Measurements from ENCODE around the gene SLC27A5. TPM values are rescaled to one million over a fixed set of nuclear protein-coding genes. Genes with fewer than 3 reads are reported as not detected.
A peak's percentile ranks its signal among the peaks of the same experiment; 100 is the strongest.

SLC27A5 gene
- total and polyA plus RNA-seq, 2 donors (not counting 3 experiments of a cell fraction or from before 2014, with no cell fraction given): 7.1 to 16.0 TPM

DNA sequence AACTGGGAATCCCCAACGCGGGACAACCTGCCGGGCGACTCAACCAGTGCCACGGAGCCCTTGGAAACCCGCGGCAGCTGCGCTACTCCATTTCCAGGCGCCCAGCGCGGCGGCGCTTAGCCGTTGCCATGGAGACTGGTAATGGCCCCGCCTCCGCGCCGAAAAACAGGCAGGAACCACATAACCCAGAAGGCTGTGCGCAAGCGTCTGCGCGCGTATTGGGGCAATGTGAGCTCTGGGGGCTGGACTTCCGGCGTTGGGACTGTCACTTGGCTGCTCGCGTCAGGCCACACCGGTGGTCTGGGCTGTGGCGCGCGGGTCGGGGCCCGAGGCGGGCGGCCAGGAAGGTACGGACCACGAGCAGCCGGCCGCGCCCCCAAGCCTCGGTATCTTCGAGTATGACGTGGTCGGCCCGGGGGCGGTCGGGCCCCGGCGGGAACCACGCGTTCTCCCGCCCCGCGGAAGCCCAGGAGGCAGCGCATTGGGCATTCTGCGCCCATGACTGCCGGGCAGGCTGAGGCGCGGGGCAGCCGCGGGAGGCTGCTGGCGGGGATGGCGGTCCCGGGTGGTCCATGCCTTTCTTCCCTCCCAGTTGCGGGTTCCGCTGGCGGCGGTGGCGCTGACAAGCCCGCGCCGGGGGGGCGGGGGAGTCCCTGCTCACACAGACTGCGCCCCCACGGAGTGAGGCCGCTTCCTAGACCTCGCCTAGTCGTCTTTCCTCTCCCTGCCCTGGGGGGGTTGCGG, 60.3 kb downstream of the SLC27A5 start, which contains the start of gene ZNF324B:
Gene ZNF324B, plus strand, starts transcription at position 265 of the 744 bp plus-strand sequence. CDS start 2,080 bp downstream, outside the sequence.
- ChIA-PET CTCF (interaction anchor here (1.0 to 1.1 kb wide), 2 partner anchors 12 to 68 kb away, joined by 3 to 5 read pairs; partner anchors contain the start of genes ZBTB45 and ZNF132), POLR2A (no interaction called here)
- Histone ChIP-seq H3K9me3 (replicated peaks; ENCODE audit: control insufficient read depth, insufficient read depth, low read length) (no peaks in the 10 kb centered on the region), H2AFZ (ENCODE audit: low read depth, low read length) (peak within 1 kb of the TSS; percentile 80), H3K9ac (replicated peaks; ENCODE audit: extremely low read depth, insufficient read depth, low read length) (peak within 1 kb of the TSS; percentile 42), H3K27ac (ENCODE audit: insufficient read depth, low read depth, low read length) (peak within 1 kb of the TSS; percentile 18), H3K36me3 (ENCODE audit: control insufficient read depth in 2 of 2, extremely low read depth in 1 of 2, insufficient read depth in 2 of 2, low read length in 2 of 2) (peaks cover 0 to 7% of the 10 kb centered on the region in 2 experiments), H4K20me1 (replicated peaks; ENCODE audit: control insufficient read depth, extremely low read depth, insufficient read depth, low read length) (no peaks in the 10 kb centered on the region), H3K79me2 (ENCODE audit: control insufficient read depth, insufficient read depth, low read length) (no peaks in the 10 kb centered on the region), H3K4me3 (replicated peaks in 1 of 3; ENCODE audit: insufficient read depth in 1 of 3, low read depth in 1 of 3, low read length in 3 of 3) (peak within 1 kb of the TSS; percentile 33 to 81 (median 62)), H3K27me3 (ENCODE audit: control insufficient read depth in 2 of 2, insufficient read depth in 2 of 2, low read length in 2 of 2) (no peaks in the 10 kb centered on the region), H3K4me1 (ENCODE audit: control insufficient read depth, extremely low read depth, insufficient read depth, low read length) (peaks cover 3% of the 10 kb centered on the region), H3K9me1 (replicated peaks; ENCODE audit: control insufficient read depth, extremely low read depth, insufficient read depth, low read length) (no peaks in the 10 kb centered on the region), H3K4me2 (ENCODE audit: insufficient read depth, low read length) (peak within 1 kb of the TSS; percentile 61)
- BruUV-seq (replicated peaks): TSS peak; percentile 11
- TF ChIP-seq POLR2A (IDR thresholded peaks at IDR 0.05; ENCODE audit: low read depth, low read length) (peak; percentile 57), MYC (IDR thresholded peaks at IDR 0.05; ENCODE audit: low read depth, low read length) (no peak), POLR2AphosphoS5 (IDR thresholded peaks at IDR 0.05; ENCODE audit: insufficient read depth, low read depth, low read length) (peak; percentile 47)
- dilution Hi-C loops (cut with MboI; ENCODE audit: extremely low pct_ligation_motif_present, low sequenced_read_pairs) (no loop called here), intact Hi-C loops (cut with micrococcal nuclease) (loop anchor here (1.0 kb wide), 5 partner anchors 11 to 48 kb away; partner anchors contain the start of genes ZNF132, ZNF446 and ZNF584)
- FAIRE-seq (peak; percentile 98), DNase-seq (ENCODE audit: low read depth, low spot score) (peak; percentile 95)

DNA sequence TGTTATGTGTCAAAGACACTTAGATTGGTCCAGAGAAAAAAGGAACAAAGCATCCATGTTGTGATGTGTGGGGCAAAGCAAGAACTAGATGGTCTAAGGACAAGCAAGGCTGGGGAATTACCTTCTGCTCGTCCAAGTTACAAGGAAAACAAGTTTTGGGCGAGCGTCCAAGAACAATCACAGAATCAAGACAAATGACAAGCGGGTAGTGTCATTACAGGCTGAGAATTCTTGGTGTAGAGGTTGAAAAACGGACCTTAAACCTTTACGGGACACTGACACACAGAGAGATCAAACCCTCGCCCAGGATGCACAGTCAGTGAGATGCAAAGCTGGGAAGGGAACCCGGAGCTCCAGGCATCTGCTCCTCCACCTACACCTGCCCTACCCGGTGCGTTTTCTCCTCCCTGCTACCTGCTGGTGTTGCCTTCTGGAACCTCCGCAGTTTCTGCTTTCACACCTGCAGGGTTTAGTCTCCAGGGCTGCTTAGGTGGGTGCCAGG, 60.9 kb downstream of the SLC27A5 start:
- peak overlapping the region in 2 of 3 experiments; percentile 33 to 81 for H3K4me3 ChIP-seq (replicated peaks in 1 of 3; ENCODE audit: insufficient read depth in 1 of 3, low read depth in 1 of 3, low read length in 3 of 3)
- POLR2A ChIA-PET: no interaction called here
- H3K4me1 ChIP-seq (ENCODE audit: control insufficient read depth, extremely low read depth, insufficient read depth, low read length): peaks cover 3% of the 10 kb centered on the region
- H3K36me3 ChIP-seq (ENCODE audit: control insufficient read depth in 2 of 2, extremely low read depth in 1 of 2, insufficient read depth in 2 of 2, low read length in 2 of 2): peaks cover 0 to 7% of the 10 kb centered on the region in 2 experiments
- DNase-seq (ENCODE audit: low read depth, low spot score) (peak; percentile 12), FAIRE-seq (no peak)
- peak overlapping the region; percentile 79 for H2AFZ ChIP-seq (ENCODE audit: low read depth, low read length)
- CTCF ChIA-PET: interaction anchor here (1.0 to 1.1 kb wide), 2 partner anchors 11 to 69 kb away, joined by 3 to 5 read pairs; partner anchors contain the start of genes ZBTB45 and ZNF132
- dilution Hi-C loops (cut with MboI; ENCODE audit: extremely low pct_ligation_motif_present, low sequenced_read_pairs): no loop called here
- H3K79me2 ChIP-seq (ENCODE audit: control insufficient read depth, insufficient read depth, low read length): no peaks in the 10 kb centered on the region
- BruUV-seq (replicated peaks): no TSS peak
- no peaks in the 10 kb centered on the region for H4K20me1 ChIP-seq (replicated peaks; ENCODE audit: control insufficient read depth, extremely low read depth, insufficient read depth, low read length)
- TF ChIP-seq POLR2AphosphoS5 (IDR thresholded peaks at IDR 0.05; ENCODE audit: insufficient read depth, low read depth, low read length): no peak
- TF ChIP-seq, protein P1, sequence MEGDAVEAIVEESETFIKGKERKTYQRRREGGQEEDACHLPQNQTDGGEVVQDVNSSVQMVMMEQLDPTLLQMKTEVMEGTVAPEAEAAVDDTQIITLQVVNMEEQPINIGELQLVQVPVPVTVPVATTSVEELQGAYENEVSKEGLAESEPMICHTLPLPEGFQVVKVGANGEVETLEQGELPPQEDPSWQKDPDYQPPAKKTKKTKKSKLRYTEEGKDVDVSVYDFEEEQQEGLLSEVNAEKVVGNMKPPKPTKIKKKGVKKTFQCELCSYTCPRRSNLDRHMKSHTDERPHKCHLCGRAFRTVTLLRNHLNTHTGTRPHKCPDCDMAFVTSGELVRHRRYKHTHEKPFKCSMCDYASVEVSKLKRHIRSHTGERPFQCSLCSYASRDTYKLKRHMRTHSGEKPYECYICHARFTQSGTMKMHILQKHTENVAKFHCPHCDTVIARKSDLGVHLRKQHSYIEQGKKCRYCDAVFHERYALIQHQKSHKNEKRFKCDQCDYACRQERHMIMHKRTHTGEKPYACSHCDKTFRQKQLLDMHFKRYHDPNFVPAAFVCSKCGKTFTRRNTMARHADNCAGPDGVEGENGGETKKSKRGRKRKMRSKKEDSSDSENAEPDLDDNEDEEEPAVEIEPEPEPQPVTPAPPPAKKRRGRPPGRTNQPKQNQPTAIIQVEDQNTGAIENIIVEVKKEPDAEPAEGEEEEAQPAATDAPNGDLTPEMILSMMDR (IDR thresholded peaks at IDR 0.05; ENCODE audit: extremely low read depth in 1 of 2, insufficient read depth in 1 of 2, low read depth in 1 of 2, low read length in 2 of 2): no peak
- TF ChIP-seq POLR2A (IDR thresholded peaks at IDR 0.05; ENCODE audit: low read depth, low read length): no peak
- no peak for TF ChIP-seq GATA2 (IDR thresholded peaks at IDR 0.05; ENCODE audit: insufficient read depth, insufficient read length, low read depth, low read length)
- TF ChIP-seq EZH2 (IDR thresholded peaks at IDR 0.05; ENCODE audit: borderline replicate concordance, low read depth, low read length, severe bottlenecking): no peak
- no peak for TF ChIP-seq JUN (IDR thresholded peaks at IDR 0.05; ENCODE audit: borderline replicate concordance, insufficient read depth, insufficient read length, low read depth)
- TF ChIP-seq MYC (IDR thresholded peaks at IDR 0.05; ENCODE audit: low read depth, low read length): no peak
- no peak for TF ChIP-seq FOS (IDR thresholded peaks at IDR 0.05; ENCODE audit: borderline replicate concordance, insufficient read depth, low read length)
- TF ChIP-seq, protein P2, sequence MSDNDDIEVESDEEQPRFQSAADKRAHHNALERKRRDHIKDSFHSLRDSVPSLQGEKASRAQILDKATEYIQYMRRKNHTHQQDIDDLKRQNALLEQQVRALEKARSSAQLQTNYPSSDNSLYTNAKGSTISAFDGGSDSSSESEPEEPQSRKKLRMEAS (IDR thresholded peaks at IDR 0.05; ENCODE audit: insufficient read depth, insufficient read length): no peak
- no peak overlapping the region for H3K27ac ChIP-seq (ENCODE audit: insufficient read depth, low read depth, low read length)
- no peaks in the 10 kb centered on the region for H3K27me3 ChIP-seq (ENCODE audit: control insufficient read depth in 2 of 2, insufficient read depth in 2 of 2, low read length in 2 of 2)
- H3K9ac ChIP-seq (replicated peaks; ENCODE audit: extremely low read depth, insufficient read depth, low read length): no peak overlapping the region
- intact Hi-C loops (cut with micrococcal nuclease): loop anchor here (1.0 kb wide), 5 partner anchors 11 to 48 kb away; partner anchors contain the start of genes ZNF132, ZNF446 and ZNF584
- H3K9me3 ChIP-seq (replicated peaks; ENCODE audit: control insufficient read depth, insufficient read depth, low read length): no peaks in the 10 kb centered on the region
- peak overlapping the region; percentile 61 for H3K4me2 ChIP-seq (ENCODE audit: insufficient read depth, low read length)
- H3K9me1 ChIP-seq (replicated peaks; ENCODE audit: control insufficient read depth, extremely low read depth, insufficient read depth, low read length): no peaks in the 10 kb centered on the region

All from endothelial cell of umbilical vein (primary cell).